Stimulated activated CD4-positive, alpha-beta T cell treated with anti-CD3 and anti-CD28 coated beads, TNF-alpha, amount 100 ng/mL, for 4 hours (primary cell): ENCODE results near the gene ITPK1.
"Not testable (repeated sequence)": the region's sequence is repeated elsewhere in the genome, so short reads cannot be mapped to it uniquely, and the experiment has no call there.

Source experiments
- DNase-seq, 3 experiments: peaks; one replicate each; pipeline ENCODE4 v3.0.0-alpha.2; 2020; ENCODE audit warnings: low read depth in 3 of 3

ITPK1 gene

GRCh38 chr14:93084866-93085857 lies 30.6 kb downstream of the ITPK1 start:
- DNase-seq, result no peak

GRCh38 chr14:93084402-93084801 lies 31.3 kb downstream of the ITPK1 start:
- DNase-seq, result no peak

GRCh38 chr14:93083917-93084316 lies 31.8 kb downstream of the ITPK1 start:
- DNase-seq, result no peak

GRCh38 chr14:93082576-93083001 lies 33.1 kb downstream of the ITPK1 start:
- DNase-seq, result no peak

GRCh38 chr14:93081876-93082570 lies 33.7 kb downstream of the ITPK1 start:
- DNase-seq, result no peak

- DNase-seq, result no peak
Measured at GRCh38 chr14:93079865-93080403, 35.8 kb downstream of the ITPK1 start.

- no peak for DNase-seq
Measured at GRCh38 chr14:93079321-93079720, 36.4 kb downstream of the ITPK1 start.

GRCh38 chr14:93078870-93079269 lies 36.9 kb downstream of the ITPK1 start:
- DNase-seq, result no peak

- no peak for DNase-seq
Measured at GRCh38 chr14:93076755-93077154, 39.0 kb downstream of the ITPK1 start.

GRCh38 chr14:93075891-93076290 lies 39.8 kb downstream of the ITPK1 start:
- no peak for DNase-seq

- DNase-seq, result no peak
Measured at GRCh38 chr14:93073910-93074769, 41.6 kb downstream of the ITPK1 start.

- DNase-seq, result no peak
Measured at GRCh38 chr14:93073358-93073707, 42.4 kb downstream of the ITPK1 start.

GRCh38 chr14:93072659-93073357 lies 42.9 kb downstream of the ITPK1 start:
- no peak for DNase-seq

- DNase-seq, result no peak
Measured at GRCh38 chr14:93068711-93069110, 47.0 kb downstream of the ITPK1 start.

- no peak for DNase-seq
Measured at GRCh38 chr14:93067088-93067487, 48.6 kb downstream of the ITPK1 start.

- no peak for DNase-seq
Measured at GRCh38 chr14:93065272-93065730, 50.4 kb downstream of the ITPK1 start.

- DNase-seq, result no peak
Measured at GRCh38 chr14:93064411-93065271, 51.1 kb downstream of the ITPK1 start.

GRCh38 chr14:93063393-93063792 lies 52.3 kb downstream of the ITPK1 start:
- no peak for DNase-seq

- DNase-seq, result no peak
Measured at GRCh38 chr14:93062890-93063289, 52.8 kb downstream of the ITPK1 start.

- DNase-seq, result not testable (repeated sequence)
Measured at GRCh38 chr14:93062013-93062412, 53.7 kb downstream of the ITPK1 start.
